Mammary epithelial cell (primary cell): ENCODE data around the gene PLEKHA3.
"Not testable (repeated sequence)": the region's sequence is repeated elsewhere in the genome, so short reads cannot be mapped to it uniquely, and the experiment has no call there.

Experiments used
- EZH2 ChIP-seq: IDR thresholded peaks from 2 replicates; pipeline ENCODE4 v1.6.1; 2012; ENCODE audit warnings: low read length, inconsistent platforms, borderline replicate concordance
- TF ChIP-seq, protein P1 (sequence below), 2 donors: IDR thresholded peaks in 1 of 2; conservative IDR thresholded peaks in 1 of 2; 2 replicates each; pipeline ENCODE4 v1.5.1; 2011 to 2012; ENCODE audit warnings: inconsistent platforms in 2 of 2, low read length in 2 of 2, mild to moderate bottlenecking in 2 of 2, control low read depth in 1 of 2, low read depth in 1 of 2; ENCODE audit not compliant: insufficient read depth in 1 of 2; ENCODE audit errors: extremely low read depth in 1 of 2

DNA sequence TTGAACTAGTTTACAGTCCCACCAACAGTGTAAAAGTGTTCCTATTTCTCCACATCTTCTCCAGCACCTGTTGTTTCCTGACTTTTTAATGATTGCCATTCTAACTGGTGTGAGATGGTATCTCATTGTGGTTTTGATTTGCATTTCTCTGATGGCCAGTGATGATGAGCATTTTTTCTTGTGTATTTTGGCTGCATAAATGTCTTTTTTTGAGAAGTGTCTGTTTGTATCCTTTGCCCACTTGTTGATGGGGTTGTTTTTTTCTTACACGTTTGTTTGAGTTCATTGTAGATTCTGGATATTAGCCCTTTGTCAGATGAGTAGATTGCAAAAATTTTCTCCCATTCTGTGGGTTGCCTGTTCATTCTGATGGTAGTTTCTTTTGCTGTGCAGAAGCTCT lies 45.2 kb downstream of the PLEKHA3 start:
- TF ChIP-seq EZH2, result not testable (repeated sequence)
- TF ChIP-seq, protein P1, sequence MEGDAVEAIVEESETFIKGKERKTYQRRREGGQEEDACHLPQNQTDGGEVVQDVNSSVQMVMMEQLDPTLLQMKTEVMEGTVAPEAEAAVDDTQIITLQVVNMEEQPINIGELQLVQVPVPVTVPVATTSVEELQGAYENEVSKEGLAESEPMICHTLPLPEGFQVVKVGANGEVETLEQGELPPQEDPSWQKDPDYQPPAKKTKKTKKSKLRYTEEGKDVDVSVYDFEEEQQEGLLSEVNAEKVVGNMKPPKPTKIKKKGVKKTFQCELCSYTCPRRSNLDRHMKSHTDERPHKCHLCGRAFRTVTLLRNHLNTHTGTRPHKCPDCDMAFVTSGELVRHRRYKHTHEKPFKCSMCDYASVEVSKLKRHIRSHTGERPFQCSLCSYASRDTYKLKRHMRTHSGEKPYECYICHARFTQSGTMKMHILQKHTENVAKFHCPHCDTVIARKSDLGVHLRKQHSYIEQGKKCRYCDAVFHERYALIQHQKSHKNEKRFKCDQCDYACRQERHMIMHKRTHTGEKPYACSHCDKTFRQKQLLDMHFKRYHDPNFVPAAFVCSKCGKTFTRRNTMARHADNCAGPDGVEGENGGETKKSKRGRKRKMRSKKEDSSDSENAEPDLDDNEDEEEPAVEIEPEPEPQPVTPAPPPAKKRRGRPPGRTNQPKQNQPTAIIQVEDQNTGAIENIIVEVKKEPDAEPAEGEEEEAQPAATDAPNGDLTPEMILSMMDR (conservative IDR thresholded peaks at IDR 0.05 in 1 of 2, IDR thresholded peaks at IDR 0.05 in 1 of 2; ENCODE audit: extremely low read depth in 1 of 2, insufficient read depth in 1 of 2, low read depth in 1 of 2, low read length in 2 of 2), result not testable (repeated sequence)
